B cell (primary cell): ENCODE measurements around the gene DCP1A. TPM values are rescaled to one million over a fixed set of nuclear protein-coding genes. Genes with fewer than 3 reads are reported as not detected.

ENCODE experiments used
- ATAC-seq: fragments of 200-7000 bp; cut with Tn5 transposase; one replicate; pipeline ENCODE4 v1.10.0; 2021; ENCODE audit warnings: low read depth, mild to moderate bottlenecking, moderate number of reproducible peaks, moderate library complexity
- CTCF ChIA-PET: fragments of 350-600 bp; sonication (Branson Sonifier 250); formaldehyde crosslinking; loops from one replicate; lab custom pipeline; 2021; ENCODE audit warnings: antibody characterized with exemption, inconsistent platforms; lab: Charles Lee
- POLR2A ChIA-PET: fragments of 350-600 bp; sonication (Branson Sonifier 250); formaldehyde crosslinking; loops from one replicate; lab custom pipeline; 2021; ENCODE audit warnings: antibody characterized with exemption; lab: Charles Lee
- DNase-seq: peaks from one replicate; pipeline ENCODE4 v3.0.0; 2013
- H2AFZ ChIP-seq: 2 replicates; pipeline ENCODE4 v1.6.1; 2012; ENCODE audit warnings: mild to moderate bottlenecking, low read depth, low read length; ENCODE audit not compliant: insufficient read depth, poor library complexity, severe bottlenecking
- H3K27ac ChIP-seq, 2 donors: 1 replicate in 1 of 2; 2 replicates in 1 of 2; pipeline ENCODE4 v1.5.1; 2012 to 2013; ENCODE audit warnings: low read length in 2 of 2, mild to moderate bottlenecking in 2 of 2, moderate library complexity in 1 of 2
- H3K27me3 ChIP-seq, 4 experiments: fragments of 200-600 bp in 1 of 4; sonication (generic) in 1 of 4; replicated peaks in 1 of 4; 1 replicate in 2 of 4; 2 replicates in 2 of 4; pipeline versions ENCODE4 v1.6.1 to v1.7.0; 2013 to 2016; ENCODE audit warnings: low read length in 3 of 4, mild to moderate bottlenecking in 2 of 4, mixed read lengths in 1 of 4, moderate library complexity in 1 of 4; ENCODE audit not compliant: insufficient read depth in 4 of 4, control insufficient read depth in 3 of 4; ENCODE audit errors: control extremely low read depth in 1 of 4
- H3K36me3 ChIP-seq, 2 experiments: replicated peaks in 1 of 2; 1 replicate in 1 of 2; 2 replicates in 1 of 2; pipeline versions ENCODE4 v1.6.1 to v1.7.1; 2013; ENCODE audit warnings: low read length in 1 of 2; ENCODE audit not compliant: insufficient read depth in 2 of 2, control insufficient read depth in 1 of 2; ENCODE audit errors: control extremely low read depth in 1 of 2, extremely low read depth in 1 of 2
- H3K4me1 ChIP-seq, 2 donors: fragments of 200-600 bp in 1 of 2; sonication (generic) in 1 of 2; 1 replicate in 1 of 2; 2 replicates in 1 of 2; pipeline versions ENCODE4 v1.5.1 to v1.6.1; 2013 to 2017; ENCODE audit warnings: low read length in 2 of 2; ENCODE audit not compliant: control insufficient read depth in 2 of 2, insufficient read depth in 2 of 2
- H3K4me2 ChIP-seq: replicated peaks from 2 replicates; pipeline ENCODE3; 2012; ENCODE audit warnings: mild to moderate bottlenecking, low read depth, low read length; ENCODE audit not compliant: poor library complexity, severe bottlenecking
- H3K4me3 ChIP-seq, 5 experiments: fragments of 200-600 bp in 1 of 5; sonication (generic) in 1 of 5; 1 replicate in 3 of 5; 2 replicates in 2 of 5; pipeline versions ENCODE4 v1.5.1 to v1.7.0; 2011 to 2016; ENCODE audit warnings: low read length in 4 of 5, mild to moderate bottlenecking in 4 of 5, low read depth in 2 of 5, control low read depth in 1 of 5, moderate library complexity in 1 of 5; ENCODE audit not compliant: insufficient read depth in 1 of 5; ENCODE audit errors: control extremely low read depth in 1 of 5, extremely low read depth in 1 of 5
- H3K79me2 ChIP-seq: fragments of 200-600 bp; sonication (generic); one replicate; pipeline ENCODE4 v1.6.0; 2016; ENCODE audit warnings: low read length; ENCODE audit not compliant: control insufficient read depth, insufficient read depth
- H3K9ac ChIP-seq: fragments of 200-600 bp; sonication (generic); 2 replicates; pipeline ENCODE4 v1.6.1; 2017; ENCODE audit warnings: mild to moderate bottlenecking, low read length, moderate library complexity
- H3K9me3 ChIP-seq, 3 donors: one replicate each; pipeline versions ENCODE4 v1.6.1 to v1.7.1; 2013; ENCODE audit warnings: low read length in 2 of 3; ENCODE audit not compliant: control insufficient read depth in 2 of 3, insufficient read depth in 1 of 3; ENCODE audit errors: control extremely low read depth in 1 of 3
- H4K20me1 ChIP-seq: 2 replicates; pipeline ENCODE4 v1.6.0; 2012; ENCODE audit warnings: mild to moderate bottlenecking, low read length; ENCODE audit not compliant: insufficient read depth, control insufficient read depth, poor library complexity, severe bottlenecking
- H3K27ac Mint-ChIP-seq: one replicate; pipeline ENCODE4 v1.8.0; 2021; ENCODE audit warnings: mixed read lengths
- H3K27me3 Mint-ChIP-seq: one replicate; pipeline ENCODE4 v1.8.0; 2021; ENCODE audit warnings: mixed read lengths
- H3K4me1 Mint-ChIP-seq: one replicate; pipeline ENCODE4 v1.8.0; 2021; ENCODE audit warnings: mixed read lengths
- H3K4me3 Mint-ChIP-seq: one replicate; pipeline ENCODE4 v1.8.0; 2021; ENCODE audit warnings: mixed read lengths
- H3K9me3 Mint-ChIP-seq: one replicate; pipeline ENCODE4 v1.8.0; 2022; ENCODE audit warnings: mixed read lengths; ENCODE audit not compliant: insufficient read depth
- EZH2 ChIP-seq: IDR thresholded peaks from 2 replicates; pipeline ENCODE4 v1.6.1; 2012; ENCODE audit warnings: borderline replicate concordance, low read depth, mild to moderate bottlenecking, moderate library complexity, low read length; ENCODE audit not compliant: insufficient read depth, poor library complexity, severe bottlenecking
- WGBS: methylation state at CpG from one replicate; pipeline ENCODE4 v1.1.5; 2013; ENCODE audit warnings: missing lambda C conversion rate; ENCODE audit not compliant: insufficient coverage; 5-methylcytosine and 5-hydroxymethylcytosine counted together
- intact Hi-C: fragments of 100-400 bp; cut with micrococcal nuclease; formaldehyde crosslinking; loops from one replicate; pipeline ENCODE4 v1.10.0; 2022
- polyA plus RNA-seq: library from polyadenylated mRNA; depleted of rRNA; stranded (reverse); fragments of >200 nt; gene quantifications from 2 replicates; pipeline ENCODE4 v1.2.3, GENCODE V29; 2012
- total RNA-seq, 2 donors: library from RNA; stranded (reverse); fragments of 120-200 nt in 1 of 2; gene quantifications; 1 replicate in 1 of 2; 2 replicates in 1 of 2; pipeline versions ENCODE4 v1.2.3 to v1.2.4, GENCODE V29; 2013 to 2022
- TF ChIP-seq, protein P1 (sequence below): fragments of 200-600 bp; IDR thresholded peaks from one replicate; pipeline ENCODE4 v1.8.0; 2022; ENCODE audit warnings: antibody characterized with exemption, mild to moderate bottlenecking

Gene DCP1A
- total and polyA plus RNA-seq, 2 donors (not counting 1 experiment from before 2014, with no cell fraction given), result 16.6 to 44.6 TPM

DNA sequence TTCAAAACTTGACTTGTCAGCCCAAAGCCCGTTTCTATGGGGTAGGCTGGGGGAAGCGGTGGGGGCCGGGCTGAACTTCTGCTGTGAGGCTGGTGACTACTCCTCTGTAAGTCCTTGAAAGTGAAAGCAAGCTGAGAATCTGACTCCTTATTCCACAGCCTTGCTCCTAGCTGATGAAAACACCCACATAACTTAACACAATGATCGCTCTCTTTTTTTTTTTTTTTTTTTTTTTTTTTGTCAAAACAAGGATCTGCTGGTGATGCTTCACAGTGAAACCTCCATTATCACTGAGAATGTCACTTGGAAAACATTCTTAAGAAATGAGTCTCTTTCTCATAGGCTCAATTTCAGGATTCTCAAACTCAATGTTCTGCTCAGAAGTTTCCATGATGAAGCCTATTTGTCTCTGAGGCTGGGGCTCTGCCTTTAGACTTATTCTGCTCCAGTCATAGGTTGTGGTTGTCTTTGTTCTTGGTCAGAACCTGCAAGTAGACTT lies 60.2 kb downstream of the DCP1A start:
- no peaks in the 10 kb centered on the region for H3K27me3 ChIP-seq
- DNase-seq (no peak), ATAC-seq (no peak)
- Mint-ChIP-seq H3K4me1 (no peaks in the 10 kb centered on the region), H3K4me3 (no peak overlapping the region), H3K27ac (no peak overlapping the region), H3K9me3 (no peaks in the 10 kb centered on the region), H3K27me3 (no peaks in the 10 kb centered on the region)
- H4K20me1 ChIP-seq, result no peaks in the 10 kb centered on the region
- no peak overlapping the region for H3K4me2 ChIP-seq
- H3K4me1 ChIP-seq, result no peaks in the 10 kb centered on the region
- no peak overlapping the region for H3K4me3 ChIP-seq
- H3K27ac ChIP-seq, result no peak overlapping the region
- ChIA-PET POLR2A (no interaction called here), CTCF (interaction anchor here (0.8 kb wide), 1 partner anchor 14 kb away, joined by 3 read pairs; no protein-coding TSS in a partner anchor)
- H3K36me3 ChIP-seq, result peaks cover 6 to 66% of the 10 kb centered on the region in 2 experiments
- no peaks in the 10 kb centered on the region for H3K79me2 ChIP-seq
- no peak overlapping the region for H3K9ac ChIP-seq
- intact Hi-C loops, result no loop called here
- no peak overlapping the region for H2AFZ ChIP-seq
- no peaks in the 10 kb centered on the region for H3K9me3 ChIP-seq
- TF ChIP-seq, protein P1, sequence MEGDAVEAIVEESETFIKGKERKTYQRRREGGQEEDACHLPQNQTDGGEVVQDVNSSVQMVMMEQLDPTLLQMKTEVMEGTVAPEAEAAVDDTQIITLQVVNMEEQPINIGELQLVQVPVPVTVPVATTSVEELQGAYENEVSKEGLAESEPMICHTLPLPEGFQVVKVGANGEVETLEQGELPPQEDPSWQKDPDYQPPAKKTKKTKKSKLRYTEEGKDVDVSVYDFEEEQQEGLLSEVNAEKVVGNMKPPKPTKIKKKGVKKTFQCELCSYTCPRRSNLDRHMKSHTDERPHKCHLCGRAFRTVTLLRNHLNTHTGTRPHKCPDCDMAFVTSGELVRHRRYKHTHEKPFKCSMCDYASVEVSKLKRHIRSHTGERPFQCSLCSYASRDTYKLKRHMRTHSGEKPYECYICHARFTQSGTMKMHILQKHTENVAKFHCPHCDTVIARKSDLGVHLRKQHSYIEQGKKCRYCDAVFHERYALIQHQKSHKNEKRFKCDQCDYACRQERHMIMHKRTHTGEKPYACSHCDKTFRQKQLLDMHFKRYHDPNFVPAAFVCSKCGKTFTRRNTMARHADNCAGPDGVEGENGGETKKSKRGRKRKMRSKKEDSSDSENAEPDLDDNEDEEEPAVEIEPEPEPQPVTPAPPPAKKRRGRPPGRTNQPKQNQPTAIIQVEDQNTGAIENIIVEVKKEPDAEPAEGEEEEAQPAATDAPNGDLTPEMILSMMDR, result no peak
- TF ChIP-seq EZH2, result no peak
- no CpG with 5 or more reads among the region's 4 CpGs for WGBS

DNA sequence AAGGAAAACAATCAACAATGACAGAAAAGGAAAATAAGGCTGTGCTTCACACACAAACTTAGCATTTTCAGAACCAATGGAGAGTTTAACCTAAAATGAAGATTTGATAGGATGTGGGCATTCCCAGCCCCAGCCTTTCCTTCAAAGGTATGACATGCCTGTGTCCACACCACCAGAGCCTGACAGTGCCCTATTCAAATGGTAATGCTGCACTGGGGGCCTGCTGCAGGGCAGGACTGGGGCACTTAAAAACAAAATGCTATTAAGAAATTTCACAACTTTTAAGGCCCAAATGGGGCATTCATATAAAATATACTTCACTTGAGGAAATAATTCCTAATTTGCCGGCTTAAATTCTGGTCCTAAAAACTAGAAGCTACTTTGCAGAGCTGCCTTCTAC lies 60.6 kb downstream of the DCP1A start:
- peaks cover 5 to 62% of the 10 kb centered on the region in 2 experiments for H3K36me3 ChIP-seq
- no peaks in the 10 kb centered on the region for H3K27me3 Mint-ChIP-seq
- H3K4me2 ChIP-seq, result no peak overlapping the region
- no peak overlapping the region for H3K27ac ChIP-seq
- H4K20me1 ChIP-seq, result no peaks in the 10 kb centered on the region
- no peaks in the 10 kb centered on the region for H3K4me1 ChIP-seq
- H3K9me3 ChIP-seq, result no peaks in the 10 kb centered on the region
- intact Hi-C loops, result no loop called here
- no peak overlapping the region for H3K4me3 Mint-ChIP-seq
- H3K9ac ChIP-seq, result no peak overlapping the region
- H3K79me2 ChIP-seq, result no peaks in the 10 kb centered on the region
- H3K27me3 ChIP-seq, result no peaks in the 10 kb centered on the region
- DNase-seq (no peak), ATAC-seq (no peak)
- H3K27ac Mint-ChIP-seq, result no peak overlapping the region
- POLR2A ChIA-PET, result no interaction called here
- no peak overlapping the region for H3K4me3 ChIP-seq
- H3K9me3 Mint-ChIP-seq, result no peaks in the 10 kb centered on the region
- TF ChIP-seq, protein P1, result no peak
- no peak for TF ChIP-seq EZH2
- H3K4me1 Mint-ChIP-seq, result no peaks in the 10 kb centered on the region
- WGBS, result no CpG with 5 or more reads among the region's 1 CpG
- no peak overlapping the region for H2AFZ ChIP-seq
- CTCF ChIA-PET, result interaction anchor here (1.3 kb wide), 1 partner anchor 16 kb away, joined by 4 read pairs; no protein-coding TSS in a partner anchor
